ENCODE data around the gene CRNN.

Gene CRNN

DNA sequence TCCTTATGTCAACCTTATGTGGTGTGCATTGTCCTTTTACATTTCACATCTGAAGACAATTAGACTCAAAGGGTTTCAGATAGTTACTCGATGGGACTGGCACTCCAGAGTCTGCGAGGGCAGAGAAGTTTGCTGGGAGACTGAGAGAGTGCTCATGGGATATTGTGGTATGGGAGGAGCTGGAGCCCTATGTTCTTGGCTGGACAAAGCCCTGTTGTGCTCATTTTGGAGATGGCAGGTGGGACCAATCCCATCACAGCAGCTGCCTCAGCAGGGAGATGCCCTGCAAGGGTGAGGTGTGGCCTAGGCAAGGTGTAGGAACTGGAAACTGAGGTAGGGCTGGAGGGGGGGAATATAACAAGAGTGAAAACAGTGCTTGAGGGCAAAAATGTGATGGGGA, 43.5 kb upstream of the CRNN start:
- H3K27ac ChIP-seq, result no peak overlapping the region
- TF ChIP-seq, protein P1, sequence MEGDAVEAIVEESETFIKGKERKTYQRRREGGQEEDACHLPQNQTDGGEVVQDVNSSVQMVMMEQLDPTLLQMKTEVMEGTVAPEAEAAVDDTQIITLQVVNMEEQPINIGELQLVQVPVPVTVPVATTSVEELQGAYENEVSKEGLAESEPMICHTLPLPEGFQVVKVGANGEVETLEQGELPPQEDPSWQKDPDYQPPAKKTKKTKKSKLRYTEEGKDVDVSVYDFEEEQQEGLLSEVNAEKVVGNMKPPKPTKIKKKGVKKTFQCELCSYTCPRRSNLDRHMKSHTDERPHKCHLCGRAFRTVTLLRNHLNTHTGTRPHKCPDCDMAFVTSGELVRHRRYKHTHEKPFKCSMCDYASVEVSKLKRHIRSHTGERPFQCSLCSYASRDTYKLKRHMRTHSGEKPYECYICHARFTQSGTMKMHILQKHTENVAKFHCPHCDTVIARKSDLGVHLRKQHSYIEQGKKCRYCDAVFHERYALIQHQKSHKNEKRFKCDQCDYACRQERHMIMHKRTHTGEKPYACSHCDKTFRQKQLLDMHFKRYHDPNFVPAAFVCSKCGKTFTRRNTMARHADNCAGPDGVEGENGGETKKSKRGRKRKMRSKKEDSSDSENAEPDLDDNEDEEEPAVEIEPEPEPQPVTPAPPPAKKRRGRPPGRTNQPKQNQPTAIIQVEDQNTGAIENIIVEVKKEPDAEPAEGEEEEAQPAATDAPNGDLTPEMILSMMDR (IDR thresholded peaks at IDR 0.05), result no peak
- no peak for TF ChIP-seq ZFX (IDR thresholded peaks at IDR 0.05; ENCODE audit: borderline replicate concordance)

DNA sequence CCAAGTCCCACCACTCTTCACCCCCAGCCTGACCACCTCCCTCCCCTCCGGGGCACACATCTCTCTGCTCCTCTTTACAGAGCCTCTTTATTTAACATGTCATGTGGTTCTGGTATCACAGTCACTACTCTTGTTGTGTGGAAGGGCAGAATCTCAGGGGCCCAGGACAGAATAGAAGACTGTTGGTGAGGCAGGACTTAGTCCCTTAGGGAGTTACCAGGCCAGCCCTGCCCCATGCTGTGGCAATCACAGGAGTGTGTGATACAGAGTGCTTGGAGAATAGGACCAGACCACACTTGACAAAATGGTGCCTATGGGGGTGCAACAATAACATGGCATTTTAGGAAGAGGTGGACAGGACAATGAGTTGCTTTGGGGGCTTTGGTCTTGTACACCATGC, 43.0 kb upstream of the CRNN start:
- TF ChIP-seq, protein P1 (IDR thresholded peaks at IDR 0.05), result no peak
- TF ChIP-seq ZFX (IDR thresholded peaks at IDR 0.05; ENCODE audit: borderline replicate concordance), result no peak
- no peak overlapping the region for H3K27ac ChIP-seq

DNA sequence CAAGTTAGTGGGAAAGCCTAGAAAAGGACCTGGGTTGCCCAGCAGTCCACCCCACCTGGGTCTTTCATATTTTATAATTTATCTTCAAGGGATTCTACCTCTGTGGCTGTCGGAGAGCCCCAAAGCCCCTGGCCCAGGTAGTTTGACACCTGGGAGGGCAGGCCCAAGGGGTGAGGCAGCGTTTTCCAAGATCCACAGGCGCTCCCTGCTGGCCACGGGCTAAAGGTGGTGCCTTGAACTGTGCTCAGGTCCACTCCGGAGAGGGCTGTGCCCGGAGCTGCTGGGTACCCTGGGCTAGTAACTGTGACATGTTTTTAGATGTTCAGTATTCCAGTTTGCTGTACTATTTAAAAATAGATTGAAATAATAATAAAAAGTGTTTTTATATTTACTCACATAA, 37.2 kb upstream of the CRNN start:
- TF ChIP-seq ZFX (IDR thresholded peaks at IDR 0.05; ENCODE audit: borderline replicate concordance), result no peak
- TF ChIP-seq, protein P1 (IDR thresholded peaks at IDR 0.05), result peak; percentile 66
- H3K27ac ChIP-seq, result no peak overlapping the region

DNA sequence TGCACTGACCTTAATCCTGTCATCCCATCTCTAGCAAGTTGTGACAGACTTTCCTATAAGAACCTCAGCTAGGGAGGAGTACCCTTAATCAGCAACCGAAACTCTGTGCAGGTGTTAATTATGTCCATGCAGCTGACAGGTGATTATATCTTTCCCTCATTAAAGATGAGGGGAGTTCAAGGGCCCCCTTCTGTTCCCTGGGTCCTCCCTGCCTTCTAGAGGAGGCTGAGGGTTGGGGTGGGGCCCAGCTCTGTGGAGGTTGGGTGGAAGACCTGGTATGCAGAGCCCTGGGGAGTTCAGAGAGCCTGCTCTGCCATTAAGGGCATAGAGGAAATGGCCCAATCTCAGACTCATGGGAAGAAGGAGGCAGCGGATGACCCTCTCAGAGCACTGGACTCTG, 35.6 kb upstream of the CRNN start:
- no peak overlapping the region for H3K27ac ChIP-seq

DNA sequence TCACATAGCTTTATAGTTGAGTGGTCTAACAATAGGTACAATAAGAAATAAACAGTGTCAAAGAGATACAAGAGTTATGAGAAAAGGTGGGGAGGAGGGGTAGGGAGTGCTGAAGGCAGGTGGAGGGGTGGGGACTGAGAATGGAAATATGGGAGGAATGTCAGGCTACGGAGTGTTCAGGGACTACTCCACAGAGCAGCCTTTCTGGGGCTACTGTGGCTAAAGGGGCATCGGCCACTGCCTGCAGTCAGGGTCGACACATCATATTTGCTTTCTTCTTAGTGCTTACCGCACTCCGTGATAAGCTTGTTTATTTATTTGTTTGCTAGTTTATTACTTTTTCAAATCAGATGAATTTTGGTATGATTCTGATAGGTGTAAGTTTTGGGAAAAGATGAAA, 34.4 kb upstream of the CRNN start:
- no peak for TF ChIP-seq ZFX (IDR thresholded peaks at IDR 0.05; ENCODE audit: borderline replicate concordance)
- TF ChIP-seq, protein P1 (IDR thresholded peaks at IDR 0.05), result no peak
- H3K27ac ChIP-seq, result no peak overlapping the region

More for the DNA sequence above, 35.6 kb upstream of the CRNN start:
- no peak for TF ChIP-seq ZFX (IDR thresholded peaks at IDR 0.05; ENCODE audit: borderline replicate concordance)
- TF ChIP-seq, protein P1 (IDR thresholded peaks at IDR 0.05), result no peak

DNA sequence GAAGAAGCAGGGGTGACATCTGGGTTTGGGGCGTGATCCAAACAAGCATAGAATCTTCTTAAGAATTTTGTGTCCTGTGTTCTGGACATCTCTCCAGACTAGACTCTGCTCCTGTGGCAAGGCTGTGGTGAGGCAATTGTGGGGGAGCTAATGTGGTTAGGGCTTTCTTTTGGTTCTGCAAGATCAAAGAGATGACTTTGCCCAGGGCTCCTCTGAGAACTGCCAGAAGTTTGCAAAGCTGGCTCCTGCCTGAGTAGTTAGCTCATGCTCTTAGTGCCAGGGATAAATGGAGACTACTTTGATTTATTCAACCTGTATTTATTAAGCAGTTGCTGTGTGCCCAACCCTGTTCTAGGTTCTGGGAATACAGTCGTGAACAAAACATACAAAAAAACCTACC, 34.0 kb upstream of the CRNN start:
- no peak overlapping the region for H3K27ac ChIP-seq
- TF ChIP-seq, protein P1 (IDR thresholded peaks at IDR 0.05), result no peak
- TF ChIP-seq ZFX (IDR thresholded peaks at IDR 0.05; ENCODE audit: borderline replicate concordance), result no peak

DNA sequence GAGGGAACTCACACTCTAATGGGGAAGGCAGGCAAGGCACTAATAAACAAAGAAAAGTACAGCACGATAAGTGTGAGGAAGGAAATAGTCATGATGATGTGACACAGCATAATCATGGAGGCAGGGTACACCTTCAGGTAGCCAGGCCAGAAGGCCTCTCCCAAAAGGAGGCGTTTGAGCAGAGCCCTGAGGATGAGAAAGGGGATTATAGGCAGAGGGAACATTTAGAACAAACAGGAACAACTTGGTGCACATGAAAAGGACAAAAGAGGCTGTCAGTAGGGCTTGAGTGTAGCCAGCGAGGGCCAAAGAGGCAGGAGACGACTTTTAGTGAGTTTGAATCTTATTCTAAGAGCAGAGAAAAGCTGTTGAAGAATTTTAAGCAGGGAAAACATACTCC, 33.4 kb upstream of the CRNN start:
- H3K27ac ChIP-seq, result no peak overlapping the region
- TF ChIP-seq, protein P1 (IDR thresholded peaks at IDR 0.05), result no peak
- TF ChIP-seq ZFX (IDR thresholded peaks at IDR 0.05; ENCODE audit: borderline replicate concordance), result no peak
